Measurements from ENCODE around the gene GLT6D1.

The GLT6D1 gene

GRCh38 chr9:135669616-135670285 lies 30.4 kb upstream of the GLT6D1 start:
- TF ChIP-seq GATA3 (IDR thresholded peaks at IDR 0.05; ENCODE audit: low read depth, low read length) (no peak), GATA2 (IDR thresholded peaks at IDR 0.05; ENCODE audit: low read depth, low read length) (no peak)

- TF ChIP-seq GATA2 (IDR thresholded peaks at IDR 0.05; ENCODE audit: low read depth, low read length) (no peak), GATA3 (IDR thresholded peaks at IDR 0.05; ENCODE audit: low read depth, low read length) (no peak)
Measured at GRCh38 chr9:135667463-135668001, 28.2 kb upstream of the GLT6D1 start.

- TF ChIP-seq GATA3 (IDR thresholded peaks at IDR 0.05; ENCODE audit: low read depth, low read length), result no peak
Measured at GRCh38 chr9:135666534-135667462, 27.5 kb upstream of the GLT6D1 start.

GRCh38 chr9:135665795-135666189 lies 26.5 kb upstream of the GLT6D1 start:
- TF ChIP-seq GATA2 (IDR thresholded peaks at IDR 0.05; ENCODE audit: low read depth, low read length) (no peak), GATA3 (IDR thresholded peaks at IDR 0.05; ENCODE audit: low read depth, low read length) (no peak)

GRCh38 chr9:135664801-135665794 lies 25.8 kb upstream of the GLT6D1 start:
- TF ChIP-seq GATA3 (IDR thresholded peaks at IDR 0.05; ENCODE audit: low read depth, low read length), result no peak
- no peak for TF ChIP-seq GATA2 (IDR thresholded peaks at IDR 0.05; ENCODE audit: low read depth, low read length)

- TF ChIP-seq GATA3 (IDR thresholded peaks at IDR 0.05; ENCODE audit: low read depth, low read length) (no peak), GATA2 (IDR thresholded peaks at IDR 0.05; ENCODE audit: low read depth, low read length) (no peak)
Measured at GRCh38 chr9:135664266-135664665, 24.9 kb upstream of the GLT6D1 start.

GRCh38 chr9:135663857-135664256 lies 24.5 kb upstream of the GLT6D1 start:
- no peak for TF ChIP-seq GATA3 (IDR thresholded peaks at IDR 0.05; ENCODE audit: low read depth, low read length)
- no peak for TF ChIP-seq GATA2 (IDR thresholded peaks at IDR 0.05; ENCODE audit: low read depth, low read length)

- TF ChIP-seq GATA3 (IDR thresholded peaks at IDR 0.05; ENCODE audit: low read depth, low read length) (no peak), GATA2 (IDR thresholded peaks at IDR 0.05; ENCODE audit: low read depth, low read length) (no peak)
Measured at GRCh38 chr9:135663451-135663770, 24.1 kb upstream of the GLT6D1 start.

GRCh38 chr9:135662758-135663450 lies 23.6 kb upstream of the GLT6D1 start, which contains the start of gene LCN9:
LCN9 (plus strand) TSS chr9:135663309; CDS start chr9:135663322, 13 bp downstream.
- no peak for TF ChIP-seq GATA3 (IDR thresholded peaks at IDR 0.05; ENCODE audit: low read depth, low read length)
- TF ChIP-seq GATA2 (IDR thresholded peaks at IDR 0.05; ENCODE audit: low read depth, low read length), result no peak

- TF ChIP-seq GATA3 (IDR thresholded peaks at IDR 0.05; ENCODE audit: low read depth, low read length) (no peak), GATA2 (IDR thresholded peaks at IDR 0.05; ENCODE audit: low read depth, low read length) (no peak)
Measured at GRCh38 chr9:135661816-135662560, 22.6 kb upstream of the GLT6D1 start.

- TF ChIP-seq GATA2 (IDR thresholded peaks at IDR 0.05; ENCODE audit: low read depth, low read length), result no peak
- no peak for TF ChIP-seq GATA3 (IDR thresholded peaks at IDR 0.05; ENCODE audit: low read depth, low read length)
Measured at GRCh38 chr9:135660407-135660806, 21.1 kb upstream of the GLT6D1 start.

- no peak for TF ChIP-seq GATA3 (IDR thresholded peaks at IDR 0.05; ENCODE audit: low read depth, low read length)
- no peak for TF ChIP-seq GATA2 (IDR thresholded peaks at IDR 0.05; ENCODE audit: low read depth, low read length)
Measured at GRCh38 chr9:135659252-135659651, 19.9 kb upstream of the GLT6D1 start.
